Natural killer cell (primary cell): ENCODE measurements around the gene AQP6. TPM values are rescaled to one million over a fixed set of nuclear protein-coding genes. Genes with fewer than 3 reads are reported as not detected.
A peak's percentile ranks its signal among the peaks of the same experiment; 100 is the strongest.
"Not testable (repeated sequence)": the region's sequence is repeated elsewhere in the genome, so short reads cannot be mapped to it uniquely, and the experiment has no call there.

Source experiments
- ATAC-seq, 3 donors: fragments of 150-1000 bp in 2 of 3; fragments of 200-7000 bp in 1 of 3; cut with Tn5 transposase; 1 replicate in 1 of 3; 2 replicates in 2 of 3; pipeline ENCODE4 v1.10.0; 2021; ENCODE audit warnings: mild to moderate bottlenecking in 2 of 3, moderate library complexity in 2 of 3
- DNase-seq, 2 donors: peaks; one replicate each; pipeline versions ENCODE4 v3.0.0 to v3.0.0-alpha.2; 2013 to 2021; ENCODE audit warnings: mixed read lengths in 1 of 2
- H3K27ac ChIP-seq: one replicate; pipeline ENCODE4 v1.5.1; 2013; ENCODE audit warnings: mild to moderate bottlenecking, low read length
- H3K27me3 ChIP-seq: one replicate; pipeline ENCODE4 v1.6.1; 2013; ENCODE audit warnings: low read length; ENCODE audit not compliant: control insufficient read depth, insufficient read depth
- H3K36me3 ChIP-seq: one replicate; pipeline ENCODE4 v1.6.1; 2013; ENCODE audit warnings: low read length; ENCODE audit not compliant: control insufficient read depth, insufficient read depth
- H3K4me1 ChIP-seq: one replicate; pipeline ENCODE4 v1.6.1; 2013; ENCODE audit warnings: low read length; ENCODE audit not compliant: control insufficient read depth, insufficient read depth
- H3K4me3 ChIP-seq: one replicate; pipeline ENCODE4 v1.5.1; 2013; ENCODE audit warnings: low read length
- H3K9me3 ChIP-seq: one replicate; pipeline ENCODE4 v1.6.1; 2013; ENCODE audit warnings: low read length; ENCODE audit not compliant: control insufficient read depth, insufficient read depth
- H3K27ac Mint-ChIP-seq, 2 donors: one replicate each; pipeline ENCODE4 v1.8.0; 2022; ENCODE audit warnings: mild to moderate bottlenecking in 2 of 2, mixed read lengths in 2 of 2, moderate library complexity in 1 of 2
- H3K27me3 Mint-ChIP-seq, 2 donors: one replicate each; pipeline ENCODE4 v1.8.0; 2022; ENCODE audit warnings: low read depth in 2 of 2, mixed read lengths in 2 of 2
- H3K36me3 Mint-ChIP-seq: one replicate; pipeline ENCODE4 v1.8.0; 2022; ENCODE audit warnings: mixed read lengths
- H3K4me1 Mint-ChIP-seq, 2 donors: one replicate each; pipeline ENCODE4 v1.8.0; 2022; ENCODE audit warnings: mixed read lengths in 2 of 2
- H3K4me3 Mint-ChIP-seq: one replicate; pipeline ENCODE4 v1.8.0; 2022; ENCODE audit warnings: mild to moderate bottlenecking, moderate library complexity, mixed read lengths
- H3K9me3 Mint-ChIP-seq, 2 donors: one replicate each; pipeline ENCODE4 v1.8.0; 2022; ENCODE audit warnings: mixed read lengths in 2 of 2
- WGBS: methylation state at CpG from one replicate; pipeline ENCODE4 v1.1.7; 2013; ENCODE audit warnings: missing lambda C conversion rate; ENCODE audit not compliant: insufficient coverage; 5-methylcytosine and 5-hydroxymethylcytosine counted together
- intact Hi-C: fragments of 100-400 bp; cut with micrococcal nuclease; formaldehyde crosslinking; loops from one replicate; pipeline ENCODE4 v1.14.2; 2022
- total RNA-seq, 4 donors: library from RNA; stranded (reverse); fragments of 120-200 nt in 1 of 4; gene quantifications; one replicate each; pipeline versions ENCODE4 v1.2.3 to v1.2.4, GENCODE V29; 2013 to 2022
- TF ChIP-seq, protein P1 (sequence below): fragments of 200-600 bp; IDR thresholded peaks from one replicate; pipeline ENCODE4 v1.8.0; 2022; ENCODE audit warnings: antibody characterized with exemption

Gene AQP6
- total RNA-seq, 3 donors from 2014 or later (not counting 1 experiment from before 2014, with no cell fraction given), result not detected

DNA sequence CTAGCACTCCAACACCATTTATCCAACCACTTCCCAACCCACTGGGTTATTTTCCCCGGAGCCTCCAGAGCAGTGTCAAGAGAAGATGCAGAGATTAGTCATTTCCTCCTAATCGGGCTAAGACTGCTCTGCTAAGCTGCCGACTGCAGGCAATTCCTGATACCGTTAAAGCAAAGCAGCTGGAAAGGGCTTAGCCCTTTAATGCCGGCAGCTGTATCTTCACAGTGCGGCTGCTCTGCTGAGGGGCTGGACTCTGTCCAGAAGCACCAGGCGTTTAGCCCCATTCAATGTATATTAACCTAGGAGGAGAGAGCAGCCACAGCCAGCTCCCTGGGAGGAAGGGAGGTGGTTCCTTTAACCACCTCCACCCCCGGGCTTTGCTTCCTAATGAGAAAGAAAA is 11.1 kb downstream of the AQP6 start:
- TF ChIP-seq, protein P1, sequence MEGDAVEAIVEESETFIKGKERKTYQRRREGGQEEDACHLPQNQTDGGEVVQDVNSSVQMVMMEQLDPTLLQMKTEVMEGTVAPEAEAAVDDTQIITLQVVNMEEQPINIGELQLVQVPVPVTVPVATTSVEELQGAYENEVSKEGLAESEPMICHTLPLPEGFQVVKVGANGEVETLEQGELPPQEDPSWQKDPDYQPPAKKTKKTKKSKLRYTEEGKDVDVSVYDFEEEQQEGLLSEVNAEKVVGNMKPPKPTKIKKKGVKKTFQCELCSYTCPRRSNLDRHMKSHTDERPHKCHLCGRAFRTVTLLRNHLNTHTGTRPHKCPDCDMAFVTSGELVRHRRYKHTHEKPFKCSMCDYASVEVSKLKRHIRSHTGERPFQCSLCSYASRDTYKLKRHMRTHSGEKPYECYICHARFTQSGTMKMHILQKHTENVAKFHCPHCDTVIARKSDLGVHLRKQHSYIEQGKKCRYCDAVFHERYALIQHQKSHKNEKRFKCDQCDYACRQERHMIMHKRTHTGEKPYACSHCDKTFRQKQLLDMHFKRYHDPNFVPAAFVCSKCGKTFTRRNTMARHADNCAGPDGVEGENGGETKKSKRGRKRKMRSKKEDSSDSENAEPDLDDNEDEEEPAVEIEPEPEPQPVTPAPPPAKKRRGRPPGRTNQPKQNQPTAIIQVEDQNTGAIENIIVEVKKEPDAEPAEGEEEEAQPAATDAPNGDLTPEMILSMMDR, result no peak
- no peak for ATAC-seq
- no peak overlapping the region for H3K4me3 ChIP-seq

DNA sequence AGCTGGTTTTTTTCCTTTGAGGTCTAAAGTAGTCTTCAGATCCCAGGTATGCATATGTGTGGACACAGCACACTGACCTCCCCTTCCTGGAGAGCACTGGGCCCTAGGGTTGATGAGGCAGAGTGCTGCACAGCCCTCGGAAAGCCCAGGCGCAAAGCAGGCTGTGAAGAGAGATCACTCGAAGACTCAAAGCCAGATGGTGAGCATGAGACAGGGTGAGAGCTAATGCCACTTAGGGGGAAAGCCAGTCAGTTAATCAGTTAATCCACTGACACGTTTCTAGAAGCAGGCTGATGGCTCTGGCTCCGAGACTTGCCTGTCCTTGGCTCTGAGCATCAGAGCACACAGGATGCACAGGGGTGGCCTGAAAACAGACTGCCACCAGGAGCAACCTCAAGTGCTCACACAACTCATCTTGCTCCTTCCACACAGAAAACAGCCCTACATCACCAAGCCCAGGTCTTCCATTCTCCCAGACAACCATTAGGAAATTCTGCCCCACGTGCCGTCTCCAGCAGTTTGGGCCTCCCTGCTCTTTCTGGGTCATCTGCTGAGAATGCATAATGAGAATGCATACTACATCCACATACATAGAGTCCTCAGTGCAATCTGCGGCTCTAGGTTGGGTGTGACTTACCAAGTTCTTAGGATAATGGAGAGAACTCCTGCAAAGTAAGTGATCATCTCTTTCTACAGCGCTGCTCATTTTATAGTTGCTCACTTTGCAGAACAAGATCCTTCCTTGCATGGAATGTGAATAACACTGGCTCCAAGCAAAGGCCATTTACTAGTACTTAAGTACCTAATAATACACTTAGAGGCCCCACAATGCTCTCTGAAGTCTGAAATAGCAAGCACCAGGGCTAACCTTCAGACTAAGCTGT is 12.0 kb downstream of the AQP6 start:
- ATAC-seq (no peak), DNase-seq (no peak)
- no peaks in the 10 kb centered on the region for H3K9me3 Mint-ChIP-seq
- H3K4me3 Mint-ChIP-seq, result no peak overlapping the region
- 99% methylated on average over 9 of the region's 9 CpGs for WGBS
- Histone ChIP-seq H3K27me3 (no peaks in the 10 kb centered on the region), H3K4me3 (no peak overlapping the region), H3K27ac (no peak overlapping the region), H3K9me3 (no peaks in the 10 kb centered on the region), H3K4me1 (peaks cover 10% of the 10 kb centered on the region), H3K36me3 (peaks cover under 1% of the 10 kb centered on the region)
- H3K27me3 Mint-ChIP-seq, result no peaks in the 10 kb centered on the region
- no peak overlapping the region for H3K27ac Mint-ChIP-seq
- H3K36me3 Mint-ChIP-seq, result no peaks in the 10 kb centered on the region
- intact Hi-C loops, result no loop called here
- TF ChIP-seq, protein P1, result no peak
- no peaks in the 10 kb centered on the region for H3K4me1 Mint-ChIP-seq

More for the DNA sequence above, 11.1 kb downstream of the AQP6 start:
- no peak overlapping the region for H3K4me3 Mint-ChIP-seq
- WGBS, result 16% methylated on average over 7 of the region's 8 CpGs
- H3K9me3 ChIP-seq, result no peaks in the 10 kb centered on the region
- no peak overlapping the region for H3K27ac ChIP-seq
- DNase-seq, result no peak
- H3K27me3 Mint-ChIP-seq, result no peaks in the 10 kb centered on the region
- peaks cover 10% of the 10 kb centered on the region for H3K4me1 ChIP-seq
- no peaks in the 10 kb centered on the region for H3K36me3 ChIP-seq
- H3K4me1 Mint-ChIP-seq, result no peaks in the 10 kb centered on the region
- H3K9me3 Mint-ChIP-seq, result no peaks in the 10 kb centered on the region
- no peaks in the 10 kb centered on the region for H3K27me3 ChIP-seq
- no peak overlapping the region for H3K27ac Mint-ChIP-seq
- intact Hi-C loops, result no loop called here
- no peaks in the 10 kb centered on the region for H3K36me3 Mint-ChIP-seq

DNA sequence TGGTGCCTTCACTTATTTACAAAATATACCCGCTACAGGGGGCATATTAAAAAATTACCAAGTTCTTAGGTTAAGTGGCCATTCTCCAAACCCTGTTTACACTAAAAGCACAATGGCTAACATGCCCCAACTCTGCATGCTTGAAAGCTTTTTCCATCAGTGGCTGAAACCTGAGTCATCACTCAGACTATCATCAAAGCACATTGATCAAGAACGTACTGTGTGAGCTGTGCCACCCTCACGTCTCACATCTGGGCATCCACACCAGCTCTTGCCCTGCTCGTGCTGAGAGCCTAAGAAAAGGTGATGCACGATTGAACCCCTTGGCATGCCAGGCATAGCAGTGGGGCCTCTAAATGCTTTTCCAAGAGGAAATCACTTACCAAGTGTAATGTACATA is 13.2 kb downstream of the AQP6 start:
- peaks cover 10% of the 10 kb centered on the region for H3K4me1 ChIP-seq
- no peak overlapping the region for H3K27ac ChIP-seq
- no peaks in the 10 kb centered on the region for H3K9me3 ChIP-seq
- no peak overlapping the region for H3K4me3 ChIP-seq
- DNase-seq, result no peak
- H3K27me3 ChIP-seq, result no peaks in the 10 kb centered on the region
- Mint-ChIP-seq H3K27me3 (no peaks in the 10 kb centered on the region), H3K4me3 (no peak overlapping the region), H3K4me1 (no peaks in the 10 kb centered on the region), H3K36me3 (no peaks in the 10 kb centered on the region), H3K9me3 (no peaks in the 10 kb centered on the region), H3K27ac (peak overlapping the region in 1 of 2 donors; percentile 13)
- WGBS, result 90% methylated on average over 5 of the region's 5 CpGs
- intact Hi-C loops, result no loop called here
- TF ChIP-seq, protein P1, result no peak
- ATAC-seq, result no peak
- peaks cover 4% of the 10 kb centered on the region for H3K36me3 ChIP-seq

DNA sequence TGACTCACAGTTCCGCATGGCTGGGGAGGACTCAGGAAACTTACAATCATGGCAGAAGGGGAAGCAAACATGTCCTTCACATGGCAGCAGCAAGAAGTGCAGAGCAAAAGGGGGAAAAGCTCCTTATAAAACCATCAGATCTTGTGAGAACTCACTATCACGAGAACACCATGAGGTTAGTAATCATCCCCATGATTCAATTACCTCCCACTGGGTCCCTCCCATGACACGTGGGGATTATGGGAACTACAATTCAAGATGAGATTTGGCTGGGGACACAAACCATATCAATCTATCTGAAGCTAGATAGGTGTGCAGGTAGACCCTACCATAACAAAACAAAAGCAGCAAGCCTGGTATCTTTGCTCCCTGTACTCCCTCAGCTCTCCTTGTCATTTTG is 13.7 kb downstream of the AQP6 start:
- H3K4me1 Mint-ChIP-seq, H3K27me3 ChIP-seq, H3K9me3 ChIP-seq, DNase-seq, H3K9me3 Mint-ChIP-seq, H3K36me3 Mint-ChIP-seq, H3K4me1 ChIP-seq, H3K36me3 ChIP-seq, ATAC-seq, H3K4me3 ChIP-seq, H3K27ac ChIP-seq, H3K4me3 Mint-ChIP-seq, H3K27me3 Mint-ChIP-seq, intact Hi-C loops: not testable (repeated sequence)
- peak overlapping the region in 1 of 2 donors; percentile 13 for H3K27ac Mint-ChIP-seq
- WGBS, result 100% methylated on average over 3 of the region's 3 CpGs
